Stimulated activated memory B cell treated with anti-CD40 and anti-IgM and Interleukin-4, amounts not matched to agents 10 μg/mL and 1 μg/mL and 100 μg/mL, for 72 hours (primary cell): Measurements from ENCODE around the gene NRTN.
A peak's percentile ranks its signal among the peaks of the same experiment; 100 is the strongest.
"Not testable (repeated sequence)": the region's sequence is repeated elsewhere in the genome, so short reads cannot be mapped to it uniquely, and the experiment has no call there.

Experiments
- ATAC-seq: fragments of 150-1000 bp; cut with Tn5 transposase; 2 replicates; pipeline ENCODE4 v1.10.0; 2021
- H3K27ac Mint-ChIP-seq: one replicate; pipeline ENCODE4 v1.8.0; 2022; ENCODE audit warnings: mild to moderate bottlenecking, mixed read lengths
- H3K27me3 Mint-ChIP-seq: one replicate; pipeline ENCODE4 v1.8.0; 2022; ENCODE audit warnings: mixed read lengths
- H3K36me3 Mint-ChIP-seq: one replicate; pipeline ENCODE4 v1.8.0; 2022; ENCODE audit warnings: mixed read lengths
- H3K4me1 Mint-ChIP-seq: one replicate; pipeline ENCODE4 v1.8.0; 2022; ENCODE audit warnings: mixed read lengths
- H3K4me3 Mint-ChIP-seq: one replicate; pipeline ENCODE4 v1.8.0; 2022; ENCODE audit warnings: mild to moderate bottlenecking, moderate library complexity, mixed read lengths
- H3K9me3 Mint-ChIP-seq: one replicate; pipeline ENCODE4 v1.8.0; 2022; ENCODE audit warnings: mixed read lengths

NRTN gene

DNA sequence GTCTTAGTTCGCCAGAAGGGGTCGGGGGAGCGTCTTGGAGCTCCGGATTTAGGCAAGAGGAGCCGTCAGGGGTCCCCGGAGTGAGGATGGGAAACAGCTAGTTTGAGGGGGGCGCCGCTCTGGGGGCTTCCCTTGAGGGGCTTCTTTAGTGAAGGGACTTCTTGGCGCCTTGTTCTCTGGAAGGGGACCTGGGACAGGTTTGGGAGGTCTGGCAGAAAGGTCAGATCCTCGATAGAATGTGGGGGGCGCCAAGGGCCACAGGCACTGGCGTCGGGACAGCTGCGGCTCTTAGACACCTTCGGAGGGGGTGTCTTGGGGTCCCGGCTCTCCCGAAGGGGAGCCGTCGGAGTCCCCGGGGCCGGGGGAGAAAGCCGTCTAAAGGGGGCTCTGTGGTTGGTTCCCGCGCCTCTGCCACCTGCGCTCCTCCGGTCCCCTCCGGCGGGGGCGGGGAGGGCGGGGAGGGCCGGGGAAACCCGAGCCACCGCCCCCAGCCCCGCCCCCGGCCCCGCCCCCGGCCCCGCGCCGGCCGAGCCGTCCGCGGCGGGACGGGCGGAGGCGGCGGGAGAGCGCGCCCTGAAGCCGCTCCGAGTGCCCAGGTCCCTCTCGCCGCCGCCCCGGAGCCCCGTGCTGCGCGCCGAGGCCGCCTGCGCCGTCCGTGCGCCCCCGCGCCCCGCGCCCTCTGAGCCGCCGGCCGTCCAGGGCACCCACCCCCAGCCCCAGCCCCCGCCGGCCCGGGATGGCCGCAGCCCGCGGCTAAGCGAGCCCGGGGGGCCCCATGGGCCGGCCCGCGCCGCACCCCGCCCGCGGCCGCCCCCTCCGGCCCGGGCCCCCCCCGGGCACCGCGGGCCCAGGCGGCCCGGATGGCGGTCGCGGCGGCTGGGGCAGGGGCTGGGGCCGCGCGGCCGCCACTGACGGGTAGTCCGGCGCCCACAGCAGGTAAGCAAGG, at the start of gene NRTN:
NRTN (plus strand) TSS at position 552 of the 946 bp plus-strand sequence. CDS start 19,099 bp downstream, outside the sequence.
- Mint-ChIP-seq H3K36me3 (no peaks in the 10 kb centered on the region), H3K27ac (peak within 1 kb of the TSS; percentile 19), H3K4me3 (peak within 1 kb of the TSS; percentile 59), H3K27me3 (peaks cover 50% of the 10 kb centered on the region), H3K9me3 (peaks cover 2% of the 10 kb centered on the region), H3K4me1 (peaks cover 25% of the 10 kb centered on the region)
- ATAC-seq = peak; percentile 42

GRCh38 chr19:5762608-5763217, 42.2 kb upstream of the NRTN start:
- no peak for ATAC-seq
- H3K27me3 Mint-ChIP-seq = peaks cover 19% of the 10 kb centered on the region
- no peaks in the 10 kb centered on the region for H3K4me1 Mint-ChIP-seq
- H3K27ac Mint-ChIP-seq = no peak overlapping the region
- H3K36me3 Mint-ChIP-seq = no peaks in the 10 kb centered on the region
- no peak overlapping the region for H3K4me3 Mint-ChIP-seq
- peaks cover 8% of the 10 kb centered on the region for H3K9me3 Mint-ChIP-seq

- Mint-ChIP-seq H3K36me3 (no peaks in the 10 kb centered on the region), H3K27ac (no peak overlapping the region), H3K9me3 (peaks cover 8% of the 10 kb centered on the region), H3K4me3 (no peak overlapping the region), H3K27me3 (peaks cover 11% of the 10 kb centered on the region), H3K4me1 (no peaks in the 10 kb centered on the region)
- no peak for ATAC-seq
Measured at GRCh38 chr19:5765220-5765619, 39.6 kb upstream of the NRTN start.

GRCh38 chr19:5767949-5768348, 36.9 kb upstream of the NRTN start:
- Mint-ChIP-seq H3K4me3 (no peak overlapping the region), H3K27ac (no peak overlapping the region), H3K9me3 (peaks cover under 1% of the 10 kb centered on the region), H3K4me1 (no peaks in the 10 kb centered on the region), H3K27me3 (peaks cover 10% of the 10 kb centered on the region), H3K36me3 (no peaks in the 10 kb centered on the region)
- no peak for ATAC-seq

DNA sequence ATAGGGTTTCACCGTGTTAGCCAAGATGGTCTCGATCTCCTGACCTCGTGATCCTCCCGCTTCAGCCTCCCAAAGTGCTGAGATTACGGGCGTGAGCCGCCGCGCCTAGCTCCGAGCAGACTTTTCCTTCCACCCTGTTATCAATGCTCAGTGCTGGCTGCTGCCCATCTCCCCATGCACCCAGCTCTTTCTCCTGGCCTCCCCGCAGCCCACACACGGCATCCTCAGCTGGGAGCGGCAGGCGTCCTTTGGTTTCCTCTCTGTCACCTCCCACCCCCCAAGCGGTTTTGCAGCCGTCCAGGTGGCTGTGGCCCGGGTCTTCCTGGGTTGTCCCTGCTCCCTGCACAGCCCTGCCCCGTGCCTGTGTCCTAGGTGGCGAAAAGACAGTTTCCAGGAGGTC, 32.5 kb upstream of the NRTN start:
- Mint-ChIP-seq H3K4me3 (no peak overlapping the region), H3K27ac (no peak overlapping the region), H3K27me3 (peaks cover 11% of the 10 kb centered on the region), H3K9me3 (no peaks in the 10 kb centered on the region), H3K4me1 (no peaks in the 10 kb centered on the region), H3K36me3 (no peaks in the 10 kb centered on the region)
- no peak for ATAC-seq

DNA sequence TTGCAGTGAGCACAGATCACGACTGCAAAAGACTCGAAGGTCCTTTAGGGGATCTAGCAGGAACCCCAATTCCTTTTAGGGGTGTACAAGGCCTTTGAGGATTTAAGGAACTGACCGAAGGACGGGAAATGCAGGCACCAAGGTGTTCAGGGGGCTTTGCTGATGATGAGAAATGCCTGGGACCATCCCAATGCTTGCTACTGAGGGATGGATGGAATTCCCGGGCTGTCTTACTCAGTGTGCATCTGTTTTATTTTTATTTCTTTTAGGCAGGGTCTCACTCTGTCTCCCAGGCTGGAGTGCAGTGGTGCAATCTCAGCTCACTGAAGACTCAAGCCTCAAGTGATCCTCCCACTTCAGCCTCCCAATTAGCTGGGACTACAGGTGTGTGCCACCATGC, 31.6 kb upstream of the NRTN start:
- Mint-ChIP-seq H3K4me1 (no peaks in the 10 kb centered on the region), H3K4me3 (no peak overlapping the region), H3K36me3 (no peaks in the 10 kb centered on the region), H3K27ac (no peak overlapping the region), H3K9me3 (no peaks in the 10 kb centered on the region), H3K27me3 (peaks cover 11% of the 10 kb centered on the region)
- ATAC-seq = no peak

DNA sequence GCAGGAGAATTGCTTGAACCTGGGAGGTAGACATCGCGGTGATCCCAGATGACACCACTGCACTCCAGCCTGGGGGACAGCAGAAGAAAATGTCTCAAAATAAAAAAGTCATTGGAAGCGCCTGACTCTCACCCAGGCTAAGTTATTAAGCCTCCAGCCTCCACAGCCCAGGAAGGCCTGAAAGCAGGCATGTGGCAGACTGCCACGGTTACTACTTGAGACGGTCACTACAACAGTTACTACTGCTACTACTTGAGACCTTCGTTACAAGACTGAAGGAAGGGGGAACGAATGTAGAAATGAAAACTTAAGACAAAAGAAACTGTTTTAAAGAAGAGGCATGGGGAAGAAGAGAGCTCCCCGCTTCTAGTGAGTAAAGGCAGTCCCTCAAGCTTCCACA, 29.9 kb upstream of the NRTN start:
- Mint-ChIP-seq H3K27me3 (peaks cover 11% of the 10 kb centered on the region), H3K4me3 (no peak overlapping the region), H3K9me3 (no peaks in the 10 kb centered on the region), H3K36me3 (no peaks in the 10 kb centered on the region), H3K4me1 (no peaks in the 10 kb centered on the region), H3K27ac (no peak overlapping the region)
- ATAC-seq = no peak

DNA sequence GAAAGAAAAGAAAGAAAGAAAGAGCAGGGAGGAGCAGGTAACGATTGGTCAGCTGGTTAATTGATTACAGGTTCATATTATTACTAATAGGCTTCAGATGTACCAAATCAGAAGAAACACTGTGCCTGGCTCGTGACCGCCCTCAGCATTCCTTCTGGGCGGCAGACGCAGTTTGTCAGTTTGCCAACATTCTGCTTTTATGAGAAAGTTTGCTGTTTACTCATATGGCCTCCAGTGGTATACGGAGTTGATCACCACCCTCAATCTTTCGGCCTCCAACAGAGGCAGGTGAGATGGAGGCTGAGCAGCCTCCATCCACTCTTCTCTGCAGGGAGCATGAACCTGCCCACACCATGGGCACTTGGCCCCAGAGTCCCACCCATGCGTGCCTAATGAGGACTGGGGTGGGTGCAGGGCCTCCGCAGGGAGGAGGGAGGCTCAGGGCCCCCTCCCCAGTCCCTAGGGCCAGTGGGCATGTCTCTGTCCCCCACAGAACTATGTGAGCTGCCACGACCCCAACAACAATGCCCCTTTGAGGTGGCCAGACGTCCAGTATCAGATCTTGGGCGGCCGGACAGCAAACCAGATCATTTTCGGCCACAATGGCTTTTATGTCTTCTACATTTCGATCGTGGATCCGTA, 29.1 kb upstream of the NRTN start:
- Mint-ChIP-seq H3K4me1 (no peaks in the 10 kb centered on the region), H3K36me3 (no peaks in the 10 kb centered on the region), H3K4me3 (no peak overlapping the region), H3K9me3 (no peaks in the 10 kb centered on the region), H3K27ac (no peak overlapping the region), H3K27me3 (peaks cover 11% of the 10 kb centered on the region)
- no peak for ATAC-seq

DNA sequence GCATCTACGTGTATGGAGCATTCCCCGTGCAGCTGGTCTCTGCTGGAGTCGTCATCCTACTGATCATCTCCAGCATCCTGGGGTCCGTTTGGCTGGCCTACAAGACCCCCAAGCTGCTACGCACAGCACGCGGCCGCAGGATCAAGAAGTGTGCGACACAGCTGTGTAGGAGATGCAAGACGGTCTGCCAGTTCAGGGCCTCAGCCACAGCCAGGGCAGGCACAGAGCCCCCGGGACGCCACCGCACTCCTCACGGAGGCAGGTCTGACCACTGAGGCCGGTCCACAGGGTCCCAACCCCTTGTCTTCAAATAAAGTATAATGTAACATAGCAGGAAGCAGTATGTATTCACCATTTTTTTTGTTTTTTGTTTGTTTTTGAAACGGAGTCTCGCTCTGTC, 26.5 kb upstream of the NRTN start:
- Mint-ChIP-seq H3K27ac (no peak overlapping the region), H3K4me3 (no peak overlapping the region), H3K9me3 (no peaks in the 10 kb centered on the region), H3K36me3 (peaks cover 1% of the 10 kb centered on the region), H3K4me1 (no peaks in the 10 kb centered on the region), H3K27me3 (no peaks in the 10 kb centered on the region)
- no peak for ATAC-seq

GRCh38 chr19:5780916-5781315, 24.0 kb upstream of the NRTN start:
- not testable (repeated sequence) for H3K27ac Mint-ChIP-seq, H3K27me3 Mint-ChIP-seq, H3K9me3 Mint-ChIP-seq, H3K4me1 Mint-ChIP-seq, ATAC-seq, H3K4me3 Mint-ChIP-seq
- H3K36me3 Mint-ChIP-seq = peaks cover 19% of the 10 kb centered on the region

GRCh38 chr19:5782322-5782721, 22.5 kb upstream of the NRTN start:
- H3K27ac Mint-ChIP-seq = no peak overlapping the region
- no peaks in the 10 kb centered on the region for H3K4me1 Mint-ChIP-seq
- no peaks in the 10 kb centered on the region for H3K27me3 Mint-ChIP-seq
- H3K9me3 Mint-ChIP-seq = no peaks in the 10 kb centered on the region
- H3K36me3 Mint-ChIP-seq = peaks cover 33% of the 10 kb centered on the region
- no peak for ATAC-seq
- H3K4me3 Mint-ChIP-seq = no peak overlapping the region

GRCh38 chr19:5782945-5783919, 21.6 kb upstream of the NRTN start:
- H3K27ac Mint-ChIP-seq = no peak overlapping the region
- no peak for ATAC-seq
- H3K4me1 Mint-ChIP-seq = peaks cover 3% of the 10 kb centered on the region
- H3K9me3 Mint-ChIP-seq = no peaks in the 10 kb centered on the region
- H3K27me3 Mint-ChIP-seq = no peaks in the 10 kb centered on the region
- no peak overlapping the region for H3K4me3 Mint-ChIP-seq
- H3K36me3 Mint-ChIP-seq = peaks cover 39% of the 10 kb centered on the region

DNA sequence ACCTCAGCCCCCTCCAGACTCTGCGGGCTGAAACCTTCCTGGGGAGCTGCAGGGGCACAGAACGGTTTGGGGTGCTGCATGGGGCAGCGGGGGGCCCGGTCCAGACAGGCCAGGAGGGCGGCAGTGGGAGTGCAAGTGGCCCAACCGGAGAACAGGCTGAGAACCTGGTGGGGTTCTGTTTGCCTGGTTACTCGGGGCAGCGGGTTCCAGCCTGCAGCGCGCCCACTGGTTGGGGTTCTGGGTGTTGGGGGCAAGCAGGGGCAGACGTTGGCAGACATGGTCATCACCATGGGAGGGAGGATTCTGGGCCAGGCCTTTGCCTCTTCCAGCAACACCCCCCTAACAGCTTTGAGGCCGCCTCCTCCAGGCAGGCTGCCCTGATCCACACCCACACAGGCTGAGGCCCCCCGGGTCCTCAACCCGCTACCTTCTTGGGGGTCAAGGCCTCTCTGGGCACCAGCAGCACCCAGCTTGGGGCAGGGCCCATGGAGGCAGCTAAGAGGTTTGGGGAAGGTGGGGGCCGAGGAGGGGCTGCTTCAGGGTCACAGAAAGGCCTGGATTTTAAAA, 20.2 kb upstream of the NRTN start, which contains the start of gene PRR22:
PRR22 (minus strand) TSS at position 166 of the 567 bp plus-strand sequence; CDS start at position 80, 86 bp downstream.
- Mint-ChIP-seq H3K36me3 (peaks cover 53% of the 10 kb centered on the region), H3K27me3 (no peaks in the 10 kb centered on the region), H3K9me3 (no peaks in the 10 kb centered on the region), H3K27ac (no peak within 1 kb of the TSS), H3K4me3 (no peak within 1 kb of the TSS), H3K4me1 (peaks cover 8% of the 10 kb centered on the region)
- ATAC-seq = no peak

- H3K36me3 Mint-ChIP-seq = peaks cover 61% of the 10 kb centered on the region
- H3K4me3 Mint-ChIP-seq = no peak overlapping the region
- no peaks in the 10 kb centered on the region for H3K27me3 Mint-ChIP-seq
- H3K9me3 Mint-ChIP-seq = no peaks in the 10 kb centered on the region
- no peak for ATAC-seq
- peaks cover 16% of the 10 kb centered on the region for H3K4me1 Mint-ChIP-seq
- no peak overlapping the region for H3K27ac Mint-ChIP-seq
Measured at GRCh38 chr19:5785423-5785822, 19.4 kb upstream of the NRTN start.
